Glutamatergic neuron (in vitro differentiated cells): Measurements from ENCODE around the gene DUXB. TPM values are rescaled to one million over a fixed set of nuclear protein-coding genes. Genes with fewer than 3 reads are reported as not detected.

ENCODE experiments used
- DNase-seq: peaks from one replicate; pipeline ENCODE4 v3.0.0; 2022
- H3K27ac Mint-ChIP-seq: one replicate; pipeline ENCODE4 v1.8.0; 2020; ENCODE audit warnings: mild to moderate bottlenecking, mixed read lengths, inconsistent platforms; ENCODE audit not compliant: unreplicated experiment
- H3K27me3 Mint-ChIP-seq: one replicate; pipeline ENCODE4 v1.8.0; 2020; ENCODE audit warnings: mild to moderate bottlenecking, moderate library complexity, mixed read lengths, inconsistent platforms; ENCODE audit not compliant: unreplicated experiment
- H3K36me3 Mint-ChIP-seq: one replicate; pipeline ENCODE4 v1.8.0; 2020; ENCODE audit warnings: mild to moderate bottlenecking, mixed read lengths, inconsistent platforms; ENCODE audit not compliant: unreplicated experiment
- H3K4me1 Mint-ChIP-seq: one replicate; pipeline ENCODE4 v1.8.0; 2020; ENCODE audit warnings: mild to moderate bottlenecking, low read depth, mixed read lengths, inconsistent platforms; ENCODE audit not compliant: unreplicated experiment
- H3K4me3 Mint-ChIP-seq: one replicate; pipeline ENCODE4 v1.8.0; 2020; ENCODE audit warnings: mild to moderate bottlenecking, mixed read lengths, inconsistent platforms; ENCODE audit not compliant: unreplicated experiment
- H3K9me3 Mint-ChIP-seq: one replicate; pipeline ENCODE4 v1.8.0; 2020; ENCODE audit warnings: mild to moderate bottlenecking, moderate library complexity, mixed read lengths, inconsistent platforms; ENCODE audit not compliant: unreplicated experiment
- total RNA-seq: library from RNA; stranded (reverse); fragmentation: NEBNext Ultra II Directional; extraction: Animal tissue kit (Norgen Biotek cat#: 25700); gene quantifications from one replicate; pipeline ENCODE4 v1.2.1, GENCODE V29; 2021; ENCODE audit not compliant: unreplicated experiment
- TF ChIP-seq, protein P1 (sequence below): fragments of 200-600 bp; sonication (generic); IDR thresholded peaks from one replicate; pipeline ENCODE4 v1.5.0; 2021; ENCODE audit not compliant: partially characterized antibody, unreplicated experiment

The DUXB gene
- total RNA-seq, 1 donor from 2014 or later, result not detected

- H3K4me1 Mint-ChIP-seq, result no peaks in the 10 kb centered on the region
- DNase-seq, result no peak
- H3K36me3 Mint-ChIP-seq, result no peaks in the 10 kb centered on the region
- H3K4me3 Mint-ChIP-seq, result no peak overlapping the region
- TF ChIP-seq, protein P1, sequence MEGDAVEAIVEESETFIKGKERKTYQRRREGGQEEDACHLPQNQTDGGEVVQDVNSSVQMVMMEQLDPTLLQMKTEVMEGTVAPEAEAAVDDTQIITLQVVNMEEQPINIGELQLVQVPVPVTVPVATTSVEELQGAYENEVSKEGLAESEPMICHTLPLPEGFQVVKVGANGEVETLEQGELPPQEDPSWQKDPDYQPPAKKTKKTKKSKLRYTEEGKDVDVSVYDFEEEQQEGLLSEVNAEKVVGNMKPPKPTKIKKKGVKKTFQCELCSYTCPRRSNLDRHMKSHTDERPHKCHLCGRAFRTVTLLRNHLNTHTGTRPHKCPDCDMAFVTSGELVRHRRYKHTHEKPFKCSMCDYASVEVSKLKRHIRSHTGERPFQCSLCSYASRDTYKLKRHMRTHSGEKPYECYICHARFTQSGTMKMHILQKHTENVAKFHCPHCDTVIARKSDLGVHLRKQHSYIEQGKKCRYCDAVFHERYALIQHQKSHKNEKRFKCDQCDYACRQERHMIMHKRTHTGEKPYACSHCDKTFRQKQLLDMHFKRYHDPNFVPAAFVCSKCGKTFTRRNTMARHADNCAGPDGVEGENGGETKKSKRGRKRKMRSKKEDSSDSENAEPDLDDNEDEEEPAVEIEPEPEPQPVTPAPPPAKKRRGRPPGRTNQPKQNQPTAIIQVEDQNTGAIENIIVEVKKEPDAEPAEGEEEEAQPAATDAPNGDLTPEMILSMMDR, result no peak
- H3K27me3 Mint-ChIP-seq, result peaks cover 4% of the 10 kb centered on the region
- H3K27ac Mint-ChIP-seq, result no peak overlapping the region
- no peaks in the 10 kb centered on the region for H3K9me3 Mint-ChIP-seq
Observed at GRCh38 chr16:75718452-75718851, 17.2 kb upstream of the DUXB start.

- no peak overlapping the region for H3K4me3 Mint-ChIP-seq
- no peaks in the 10 kb centered on the region for H3K9me3 Mint-ChIP-seq
Observed at GRCh38 chr16:75714661-75715060, 13.4 kb upstream of the DUXB start.

GRCh38 chr16:75710344-75710743 lies 9.1 kb upstream of the DUXB start:
- DNase-seq, result no peak
- H3K4me3 Mint-ChIP-seq, result no peak overlapping the region
- H3K27ac Mint-ChIP-seq, result no peak overlapping the region
- H3K9me3 Mint-ChIP-seq, result no peaks in the 10 kb centered on the region
- peaks cover 3% of the 10 kb centered on the region for H3K27me3 Mint-ChIP-seq
- H3K4me1 Mint-ChIP-seq, result no peaks in the 10 kb centered on the region
- TF ChIP-seq, protein P1, result no peak
- no peaks in the 10 kb centered on the region for H3K36me3 Mint-ChIP-seq

More at GRCh38 chr16:75714661-75715060, 13.4 kb upstream of the DUXB start:
- TF ChIP-seq, protein P1, result no peak
- H3K4me1 Mint-ChIP-seq, result no peaks in the 10 kb centered on the region
- no peaks in the 10 kb centered on the region for H3K36me3 Mint-ChIP-seq
- H3K27me3 Mint-ChIP-seq, result peaks cover 4% of the 10 kb centered on the region
- H3K27ac Mint-ChIP-seq, result no peak overlapping the region
- no peak for DNase-seq

- Mint-ChIP-seq H3K9me3 (peaks cover 3% of the 10 kb centered on the region), H3K27me3 (peaks cover 2% of the 10 kb centered on the region), H3K4me1 (no peaks in the 10 kb centered on the region), H3K4me3 (no peak overlapping the region), H3K27ac (no peak overlapping the region), H3K36me3 (no peaks in the 10 kb centered on the region)
- TF ChIP-seq, protein P1, result no peak
- DNase-seq, result no peak
Observed at GRCh38 chr16:75703306-75703705, 2.0 kb upstream of the DUXB start.

DNA sequence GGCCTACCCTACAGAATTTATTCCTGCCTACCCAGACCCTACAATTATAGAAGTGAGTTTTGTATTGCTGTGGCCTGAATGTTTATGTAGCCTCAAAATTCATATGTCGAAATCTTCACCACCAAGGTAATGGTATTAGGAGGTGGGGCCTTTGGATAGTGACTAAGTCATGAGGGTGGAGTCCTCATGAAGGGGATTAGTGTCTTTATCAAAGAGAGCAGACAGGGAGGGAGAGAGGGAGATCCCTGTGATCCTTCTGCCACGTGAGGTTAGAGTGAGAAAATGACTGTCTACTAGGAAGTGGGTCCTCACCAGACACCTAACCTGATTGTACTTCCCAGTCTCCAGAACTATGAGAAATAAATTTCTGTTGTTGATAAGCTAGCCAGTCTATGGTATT lies 981 bp upstream of the DUXB start:
- no peak overlapping the region for H3K27ac Mint-ChIP-seq
- H3K27me3 Mint-ChIP-seq, result peaks cover 2% of the 10 kb centered on the region
- TF ChIP-seq, protein P1, result no peak
- peaks cover 3% of the 10 kb centered on the region for H3K9me3 Mint-ChIP-seq
- DNase-seq, result no peak
- no peak overlapping the region for H3K4me3 Mint-ChIP-seq
- no peaks in the 10 kb centered on the region for H3K36me3 Mint-ChIP-seq
- H3K4me1 Mint-ChIP-seq, result no peaks in the 10 kb centered on the region
